Astrocyte (in vitro differentiated cells and primary cell): Measurements from ENCODE around the gene GSTA1.
"Not testable (repeated sequence)": the region's sequence is repeated elsewhere in the genome, so short reads cannot be mapped to it uniquely, and the experiment has no call there.

ENCODE experiments used
- CTCF ChIP-seq: IDR thresholded peaks from 2 replicates; pipeline ENCODE4 v1.5.1; 2011; ENCODE audit warnings: low read depth, mild to moderate bottlenecking, inconsistent platforms, low read length, moderate library complexity; ENCODE audit not compliant: insufficient read depth
- EZH2 ChIP-seq: IDR thresholded peaks from 2 replicates; pipeline ENCODE4 v1.6.1; 2012; ENCODE audit warnings: mild to moderate bottlenecking, low read length, inconsistent platforms; ENCODE audit not compliant: insufficient read depth

DNA sequence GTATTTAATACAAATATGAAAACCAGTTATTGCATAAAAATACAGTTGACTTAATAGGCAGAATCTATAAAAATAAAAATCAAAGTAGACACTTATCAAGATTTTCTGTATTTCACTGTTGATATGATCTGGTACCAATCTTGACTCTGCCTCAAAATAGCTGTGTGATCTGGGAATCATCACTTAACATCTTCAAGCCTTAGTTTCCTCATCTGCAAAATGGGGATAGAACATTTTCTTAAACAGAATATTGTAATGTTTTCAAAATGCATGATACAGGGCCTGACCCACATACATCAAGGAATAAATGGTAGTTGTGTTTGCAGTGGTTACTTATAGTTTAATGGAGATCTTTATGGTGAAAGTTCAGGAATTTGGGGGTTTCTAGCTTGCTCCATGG is 21.4 kb downstream of the GSTA1 start:
- not testable (repeated sequence) for TF ChIP-seq EZH2, CTCF
